SHP77 (cell line): Measurements from ENCODE around the gene CLEC4F.
"Not testable (repeated sequence)": the region's sequence is repeated elsewhere in the genome, so short reads cannot be mapped to it uniquely, and the experiment has no call there.

Experiments used
- DNase-seq, 2 experiments: peaks; one replicate each; lab custom pipeline; 2025; lab: John Stamatoyannopoulos, UW

The CLEC4F gene

DNA sequence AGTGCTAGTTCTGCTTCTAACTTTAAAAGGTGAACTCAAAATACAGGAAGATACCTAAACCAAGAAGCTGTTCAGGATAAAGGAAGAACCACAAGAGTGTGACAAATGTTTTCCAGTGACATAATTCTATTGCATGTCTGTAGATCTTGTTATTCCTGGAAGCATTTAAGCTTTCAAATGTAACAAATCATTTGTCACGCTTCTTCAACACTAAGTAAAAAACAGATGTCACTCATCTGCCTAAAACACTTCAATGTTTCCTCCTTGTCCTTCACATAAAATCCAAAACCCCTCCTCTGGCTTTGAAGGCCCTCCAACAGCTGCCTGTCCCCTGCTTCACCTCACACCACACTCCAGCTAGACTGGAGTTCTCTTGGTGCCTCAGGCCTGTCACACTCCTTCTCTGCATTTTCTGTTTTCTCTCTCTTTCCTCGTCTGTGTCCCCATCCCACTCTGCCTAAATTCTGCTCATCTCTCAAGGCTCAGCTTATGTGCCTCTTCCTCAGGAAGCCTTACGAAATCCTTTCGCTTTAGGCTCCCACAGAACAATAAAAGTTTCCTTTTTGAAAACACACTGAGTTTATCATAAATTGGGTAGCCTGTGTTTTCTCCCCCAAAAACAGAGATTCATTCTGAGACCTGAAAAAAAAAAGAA is 6.4 kb upstream of the CLEC4F start:
- no peak for DNase-seq

DNA sequence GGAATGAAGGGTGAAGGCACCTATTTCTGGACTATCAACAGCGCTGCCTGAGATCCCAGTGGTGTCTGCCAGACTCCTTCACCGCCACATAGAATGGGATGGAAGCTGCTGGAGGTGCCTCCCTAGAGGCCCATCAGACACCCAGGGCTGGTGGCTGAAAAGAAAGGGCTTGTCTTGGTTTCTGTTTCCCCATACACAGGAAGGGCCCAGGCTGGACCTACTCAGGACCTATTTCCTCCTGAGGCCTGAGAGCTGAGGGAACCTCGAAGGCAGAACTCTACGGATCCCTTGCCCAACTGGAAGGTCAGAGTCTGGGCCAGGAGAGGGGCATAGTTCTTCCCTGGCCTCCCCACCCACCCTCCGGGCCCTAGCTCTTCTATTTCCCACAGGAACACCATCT is 2.9 kb upstream of the CLEC4F start:
- no peak for DNase-seq

DNA sequence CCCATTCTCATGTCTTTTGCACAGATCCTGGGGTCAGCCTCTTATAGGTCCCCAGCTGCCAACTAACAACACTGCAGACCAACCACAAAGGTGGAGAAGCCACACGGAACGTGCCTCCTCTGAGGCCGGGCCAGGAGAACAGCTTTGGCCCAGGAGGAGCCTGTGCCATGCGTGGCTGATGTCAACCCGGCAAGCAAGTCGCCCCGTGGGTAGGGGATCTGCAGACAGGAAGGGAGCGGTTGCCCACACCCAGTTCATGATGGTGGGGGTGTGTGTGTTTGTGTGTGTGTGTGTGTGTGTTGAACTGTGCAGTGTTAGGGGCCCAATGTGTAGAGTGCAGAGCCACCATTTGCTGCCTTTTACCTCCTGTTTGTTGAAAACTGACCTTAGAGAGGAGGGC is 2.4 kb upstream of the CLEC4F start:
- DNase-seq, result no peak

- no peak for DNase-seq
Measured at GRCh38 chr2:70817284-70817954, 3.0 kb downstream of the CLEC4F start.

DNA sequence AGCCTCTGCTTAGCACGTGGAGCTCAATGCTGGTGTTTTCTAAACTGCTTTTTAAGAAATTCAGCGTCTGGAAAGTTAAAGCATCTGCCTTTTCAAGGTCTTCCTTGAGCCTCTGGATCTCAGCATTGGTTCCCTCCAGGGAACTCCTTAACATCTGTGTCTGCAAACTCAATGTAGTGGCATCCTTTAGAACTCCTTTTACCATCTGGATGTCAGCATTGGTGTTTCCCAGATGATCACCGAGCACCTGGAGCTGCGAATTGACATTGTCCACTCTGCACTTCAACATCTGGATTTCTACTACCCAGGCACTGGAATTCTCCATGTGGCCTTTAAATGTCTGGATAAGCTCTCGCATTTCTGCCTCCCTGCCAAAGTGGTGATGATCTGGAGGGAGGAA is 3.7 kb downstream of the CLEC4F start:
- DNase-seq, result no peak

GRCh38 chr2:70808983-70809958 is 11.1 kb downstream of the CLEC4F start:
- DNase-seq, result no peak

DNA sequence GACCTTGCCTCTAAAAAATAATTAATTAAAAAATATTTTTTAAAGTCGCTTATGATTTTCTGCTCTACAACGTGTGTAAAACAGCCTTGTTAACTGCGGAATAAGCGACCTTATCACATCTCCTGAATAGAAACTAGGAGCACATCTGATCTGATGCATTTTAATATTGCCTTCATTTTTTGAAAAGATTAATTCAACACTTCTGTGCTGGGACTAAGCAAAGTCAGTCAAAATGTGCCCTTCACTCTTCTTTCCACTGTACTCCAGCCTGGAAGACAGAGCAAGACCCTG is 12.6 kb downstream of the CLEC4F start:
- DNase-seq, result no peak

- DNase-seq, result no peak
Measured at GRCh38 chr2:70807102-70807827, 13.1 kb downstream of the CLEC4F start.

- DNase-seq, result no peak
Measured at GRCh38 chr2:70806620-70807019, 13.8 kb downstream of the CLEC4F start.

- DNase-seq, result no peak
Measured at GRCh38 chr2:70806013-70806412, 14.4 kb downstream of the CLEC4F start.

- DNase-seq, result no peak
Measured at GRCh38 chr2:70801607-70802263, 18.7 kb downstream of the CLEC4F start.

DNA sequence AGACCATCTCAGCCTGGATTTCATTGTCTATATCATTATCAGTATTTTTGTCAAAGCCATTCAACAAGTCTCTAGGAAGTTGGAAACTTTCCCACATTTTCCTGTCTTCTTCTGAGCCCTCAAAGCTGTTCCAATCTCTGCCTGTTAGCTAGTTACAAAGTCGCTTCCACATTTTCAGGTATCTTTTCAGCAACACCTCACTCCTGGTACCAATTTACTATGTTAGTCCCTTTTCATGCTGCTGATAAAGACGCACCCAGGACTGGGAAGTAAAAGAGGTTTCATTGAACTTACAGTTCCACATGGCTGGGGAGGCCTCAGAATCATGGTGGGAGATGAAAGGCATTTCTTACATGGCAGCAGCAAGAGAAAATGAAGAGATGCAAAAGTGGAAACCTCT is 20.7 kb downstream of the CLEC4F start:
- DNase-seq, result no peak

GRCh38 chr2:70797996-70798395 is 22.4 kb downstream of the CLEC4F start:
- not testable (repeated sequence) for DNase-seq

- DNase-seq, result no peak
Measured at GRCh38 chr2:70797506-70797905, 22.9 kb downstream of the CLEC4F start.

DNA sequence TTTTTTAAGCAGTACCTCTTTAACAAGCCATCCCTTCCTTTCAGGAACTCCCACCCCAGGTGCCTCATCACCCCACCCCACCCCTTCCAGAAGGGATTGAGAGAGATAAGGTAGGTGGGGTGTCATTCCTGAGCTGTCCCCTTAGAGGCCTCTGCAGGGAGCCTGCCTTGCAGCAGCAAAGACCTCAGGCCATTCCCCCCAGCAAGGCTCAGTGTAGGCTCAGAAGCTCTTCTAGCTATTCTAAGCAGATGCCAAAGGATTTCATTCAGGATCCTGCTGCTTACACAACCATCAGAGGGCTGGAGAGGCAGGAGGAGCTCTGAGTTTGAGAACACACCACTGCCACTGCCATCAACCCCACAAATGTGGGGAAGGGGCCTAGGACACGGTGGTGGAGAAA is 24.1 kb downstream of the CLEC4F start:
- no peak for DNase-seq

- no peak for DNase-seq
Measured at GRCh38 chr2:70795164-70795995, 25.0 kb downstream of the CLEC4F start.

DNA sequence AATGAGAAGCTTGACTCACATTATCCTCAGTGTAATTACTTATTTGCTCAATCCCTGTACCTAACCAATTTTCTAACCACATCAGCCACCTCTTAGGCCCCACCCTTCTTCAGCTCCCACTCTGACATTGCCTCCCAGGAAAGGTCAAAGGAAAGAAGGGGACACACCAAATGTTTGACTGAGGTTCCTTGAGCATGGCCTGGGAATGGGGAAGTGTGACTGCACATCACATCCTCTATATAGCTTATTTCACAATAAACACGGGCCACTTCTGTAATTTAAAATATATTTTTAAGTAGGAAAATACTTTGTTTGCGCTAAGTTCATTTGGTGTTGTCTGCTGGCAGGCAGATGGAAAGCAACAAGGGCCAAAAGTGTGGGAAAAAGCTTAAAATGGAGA is 26.9 kb downstream of the CLEC4F start:
- no peak for DNase-seq

DNA sequence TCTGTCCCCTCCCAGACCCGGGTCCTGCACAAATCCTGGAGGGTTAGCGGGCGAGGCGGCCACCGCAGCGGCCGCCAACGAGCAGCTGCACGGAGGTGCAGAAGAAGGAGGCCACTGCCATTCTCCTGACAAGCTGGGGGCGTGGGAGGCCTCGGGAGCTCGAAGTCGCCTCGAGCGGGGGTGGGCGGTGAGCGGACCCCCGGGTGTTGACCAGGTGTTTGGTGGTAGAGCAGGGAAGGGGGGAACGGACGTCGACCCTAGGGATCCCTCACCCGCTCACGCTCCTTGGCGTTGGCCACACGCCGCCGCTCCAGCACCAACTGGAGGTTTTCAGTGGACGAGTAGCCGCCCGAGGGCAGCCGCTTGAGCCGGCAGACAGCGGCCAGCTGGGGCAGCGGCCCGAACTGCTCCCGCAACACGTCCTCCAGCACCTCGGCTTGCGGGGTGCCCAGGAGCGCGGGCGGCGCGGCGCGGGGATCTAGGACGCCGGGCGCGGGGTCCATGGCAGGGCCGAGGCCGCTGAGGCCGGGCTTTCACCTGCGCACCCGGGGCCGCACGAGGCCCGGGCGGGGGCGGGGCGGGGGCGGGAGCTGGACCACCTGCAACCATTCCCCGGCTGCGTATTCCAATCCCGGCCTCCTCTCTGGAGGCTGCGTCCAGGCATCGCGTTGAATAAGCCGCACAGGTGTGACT is 30.1 kb downstream of the CLEC4F start, which contains the start of gene FIGLA:
Gene FIGLA, minus strand, starts transcription at position 508 of the 693 bp plus-strand sequence. Its CDS starts 5 bp downstream, at position 503.
- DNase-seq, result no peak

GRCh38 chr2:70789304-70790135 is 30.9 kb downstream of the CLEC4F start:
- DNase-seq, result peak; percentile 6 to 11
